Fibroblast of skin of left biceps (primary cell): ENCODE data around the gene MICAL2.
A peak's percentile ranks its signal among the peaks of the same experiment; 100 is the strongest.

Experiments used
- DNase-seq, 2 experiments: peaks; one replicate each; pipeline ENCODE4 v3.0.0-alpha.2; 2013; ENCODE audit warnings: low read depth in 2 of 2

Gene MICAL2

GRCh38 chr11:12270817-12271216, 160.4 kb downstream of the MICAL2 start:
- DNase-seq, result no peak

- DNase-seq, result no peak
These were observed 160.9 kb downstream of the MICAL2 start for GRCh38 chr11:12271241-12271640.

DNA sequence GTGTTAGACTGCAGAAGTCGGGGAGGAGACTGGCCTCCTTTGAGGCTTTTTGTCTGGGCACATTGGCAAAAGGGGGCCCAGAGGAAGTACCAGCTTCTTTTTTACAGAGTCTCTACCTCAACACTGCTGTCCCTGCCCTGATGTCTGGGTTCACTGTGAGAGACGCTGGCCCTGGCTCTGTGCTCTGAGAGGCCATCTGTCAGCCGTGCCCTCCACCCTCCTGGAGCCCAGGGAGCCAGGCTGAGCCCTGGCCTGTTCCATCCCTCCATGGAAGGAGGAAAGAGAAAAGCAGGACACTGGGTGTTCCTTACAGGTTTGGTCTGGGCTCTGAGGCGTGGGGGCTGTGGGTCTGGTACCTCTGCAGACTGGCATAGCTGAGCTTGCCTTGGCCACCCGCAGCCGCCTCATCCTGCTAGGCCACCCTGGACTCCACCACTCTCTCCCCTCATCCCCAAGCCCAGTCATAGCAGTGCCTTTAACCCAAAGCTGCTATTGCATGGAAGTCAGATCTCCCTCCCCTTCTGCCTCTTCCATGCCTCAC, 161.5 kb downstream of the MICAL2 start:
- no peak for DNase-seq

DNA sequence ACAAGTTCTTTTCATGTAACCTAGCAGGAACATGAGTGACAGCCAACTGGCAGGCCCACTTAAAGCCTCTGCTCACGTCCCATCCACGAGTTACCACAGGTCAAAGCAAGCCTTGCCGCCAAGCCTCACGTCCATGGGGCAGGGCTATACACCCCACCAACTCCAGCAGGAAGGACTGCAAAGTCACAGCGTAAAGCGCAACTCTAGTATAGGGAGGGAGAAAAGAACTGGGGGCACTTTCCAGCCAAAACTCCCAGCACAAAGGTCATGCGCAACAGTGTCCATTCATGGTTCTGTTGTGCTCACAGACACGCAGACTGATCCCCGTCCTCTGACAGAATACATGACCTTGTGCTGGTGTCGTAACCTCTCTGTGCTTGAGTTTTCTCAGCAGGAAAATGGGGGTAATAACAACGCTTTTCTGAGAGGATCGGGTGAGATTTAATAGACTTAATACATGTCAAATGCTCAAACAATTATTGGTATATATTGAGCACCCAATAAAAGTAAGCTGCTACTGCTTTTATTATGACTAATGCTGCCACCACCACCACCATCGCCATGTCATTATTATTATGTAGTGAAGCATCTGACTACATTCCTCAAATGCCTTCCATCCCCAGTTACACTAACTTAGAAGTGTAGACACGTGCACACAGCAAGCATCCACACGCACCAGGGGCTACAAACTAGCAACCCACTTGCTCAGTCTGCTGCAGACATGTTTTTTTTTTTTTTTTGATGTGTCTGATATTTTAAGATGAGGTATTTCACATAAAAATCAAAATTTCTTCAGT, 162.6 kb downstream of the MICAL2 start:
- peak; percentile 26 to 29 for DNase-seq

DNA sequence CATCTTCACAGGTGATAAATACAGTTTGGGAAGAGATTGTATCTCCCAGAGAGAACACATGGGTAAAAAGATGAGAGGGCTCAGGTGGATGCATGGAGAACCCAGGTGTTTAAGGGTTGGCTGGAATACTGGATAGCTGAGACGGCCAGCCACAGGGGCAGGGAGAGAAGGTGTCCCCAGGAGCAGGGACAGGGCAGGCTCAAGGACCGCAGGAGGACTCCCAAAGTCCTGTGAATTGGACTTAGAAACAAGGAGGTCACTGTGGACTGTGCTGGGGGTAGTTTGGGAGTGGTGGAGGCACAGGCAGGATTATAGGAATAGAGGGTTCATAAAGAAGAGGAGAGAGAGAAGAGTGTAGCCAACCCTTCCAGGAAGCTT, 163.2 kb downstream of the MICAL2 start:
- no peak for DNase-seq

GRCh38 chr11:12274056-12274455, 163.7 kb downstream of the MICAL2 start:
- DNase-seq, result no peak

DNA sequence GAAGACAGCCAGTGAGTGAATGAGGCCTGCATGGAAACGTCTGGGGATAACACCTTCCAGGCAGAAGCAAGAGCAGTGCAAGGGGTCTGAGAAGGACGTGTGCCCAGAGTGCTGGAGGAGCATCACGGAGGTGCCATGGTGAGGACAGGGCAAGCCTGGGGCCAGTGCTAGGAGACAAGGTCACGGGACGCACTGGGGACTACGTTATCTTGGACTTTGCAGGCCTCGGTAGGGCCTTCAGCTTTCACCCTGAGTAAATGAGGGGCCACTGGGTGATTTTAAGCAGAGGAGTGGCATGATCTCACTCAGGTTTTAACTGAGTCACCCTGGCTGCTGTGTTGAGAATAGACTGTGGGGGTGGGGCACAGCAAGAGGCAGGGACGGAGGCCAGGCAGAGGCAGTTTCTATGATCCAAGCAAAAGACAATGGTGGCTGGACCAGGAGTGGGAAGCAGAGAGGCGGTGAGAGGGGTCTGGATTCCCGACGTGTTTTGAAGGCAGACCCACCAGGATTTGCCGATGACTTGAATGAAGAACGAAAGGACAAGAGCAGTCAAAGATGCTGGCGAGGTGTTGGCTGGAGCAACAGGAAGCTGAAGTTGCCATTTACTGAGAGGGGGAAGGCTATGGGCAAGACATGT, 164.3 kb downstream of the MICAL2 start:
- peak; percentile 21 to 30 for DNase-seq

GRCh38 chr11:12275818-12276217, 165.4 kb downstream of the MICAL2 start:
- DNase-seq, result no peak

- no peak for DNase-seq
These were observed 166.0 kb downstream of the MICAL2 start for GRCh38 chr11:12276356-12276755.

- DNase-seq, result no peak
These were observed 166.6 kb downstream of the MICAL2 start for GRCh38 chr11:12276831-12277475.

DNA sequence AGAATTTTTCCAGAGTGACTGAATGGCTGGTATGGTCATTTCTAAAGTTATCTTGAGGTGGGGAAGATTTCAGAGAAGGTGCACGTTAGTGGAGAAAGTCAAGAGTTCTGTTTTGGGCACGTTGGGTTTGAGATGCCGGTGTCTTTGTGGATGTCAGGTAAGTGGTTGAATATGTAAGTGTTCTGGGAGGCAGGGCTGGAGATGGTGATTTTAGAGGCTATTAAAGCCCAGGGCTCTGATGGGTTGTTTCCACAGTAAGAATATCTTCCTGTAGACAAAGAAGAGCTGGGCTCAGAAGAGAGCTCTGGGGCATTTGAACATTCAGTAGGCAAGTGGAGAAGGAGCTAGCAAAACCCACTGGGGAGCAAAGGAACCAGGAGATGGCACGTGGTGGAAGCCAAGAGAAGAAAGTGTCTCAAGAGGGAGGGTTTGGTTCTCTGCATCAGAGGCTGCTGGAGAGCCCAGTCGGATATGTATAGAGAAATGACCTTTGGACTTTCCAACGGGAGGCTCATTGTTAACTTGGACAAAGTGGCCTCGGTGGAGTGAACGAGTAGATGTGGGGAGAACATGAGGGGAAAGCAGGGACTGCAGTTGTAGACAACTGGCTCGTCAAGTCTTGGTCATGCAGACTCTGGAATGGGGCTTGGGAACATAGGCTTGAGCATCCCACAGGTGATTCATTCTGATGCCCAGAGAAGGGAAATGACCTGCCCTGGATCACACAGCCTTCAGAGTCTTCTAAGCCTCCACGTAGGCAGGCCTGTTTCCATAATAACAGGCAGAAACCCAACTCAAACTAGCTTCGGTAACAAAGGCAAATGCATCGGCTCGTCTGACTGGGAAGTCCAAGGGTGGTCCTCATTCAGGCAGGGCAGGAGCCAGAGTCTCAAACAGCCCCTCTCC, 168.6 kb downstream of the MICAL2 start:
- no peak for DNase-seq

GRCh38 chr11:12279672-12280108, 169.3 kb downstream of the MICAL2 start:
- DNase-seq, result no peak

DNA sequence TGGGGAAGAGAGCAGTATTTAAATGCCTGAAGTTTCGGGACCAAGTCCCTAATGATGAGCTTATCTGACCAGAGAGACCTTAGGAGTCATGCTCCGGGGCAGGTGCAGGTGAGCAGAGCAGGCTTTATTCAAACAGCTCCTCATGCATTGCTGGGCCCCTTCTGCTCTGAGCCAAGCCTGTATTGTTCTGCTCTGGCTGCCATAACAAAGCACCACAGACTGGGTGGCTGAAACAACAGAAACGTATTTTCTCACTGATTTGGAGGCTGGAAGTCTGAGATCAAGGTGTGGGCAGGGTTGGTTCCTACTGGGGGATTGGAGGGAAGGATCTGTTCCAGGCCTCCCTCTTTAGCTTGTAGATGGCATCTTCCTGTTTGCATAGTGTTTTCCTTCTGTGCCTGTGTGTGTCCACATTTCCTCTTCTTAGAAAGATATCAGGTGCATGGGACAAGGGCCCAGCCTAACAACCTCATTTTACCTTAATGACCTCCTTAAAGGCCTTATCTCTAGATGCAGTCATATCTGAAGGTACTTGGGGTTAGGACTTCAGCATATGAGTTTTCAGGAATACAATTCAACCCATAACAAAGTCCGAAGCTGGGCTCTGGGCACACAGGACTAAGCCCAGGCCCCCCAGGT, 169.9 kb downstream of the MICAL2 start:
- no peak for DNase-seq

DNA sequence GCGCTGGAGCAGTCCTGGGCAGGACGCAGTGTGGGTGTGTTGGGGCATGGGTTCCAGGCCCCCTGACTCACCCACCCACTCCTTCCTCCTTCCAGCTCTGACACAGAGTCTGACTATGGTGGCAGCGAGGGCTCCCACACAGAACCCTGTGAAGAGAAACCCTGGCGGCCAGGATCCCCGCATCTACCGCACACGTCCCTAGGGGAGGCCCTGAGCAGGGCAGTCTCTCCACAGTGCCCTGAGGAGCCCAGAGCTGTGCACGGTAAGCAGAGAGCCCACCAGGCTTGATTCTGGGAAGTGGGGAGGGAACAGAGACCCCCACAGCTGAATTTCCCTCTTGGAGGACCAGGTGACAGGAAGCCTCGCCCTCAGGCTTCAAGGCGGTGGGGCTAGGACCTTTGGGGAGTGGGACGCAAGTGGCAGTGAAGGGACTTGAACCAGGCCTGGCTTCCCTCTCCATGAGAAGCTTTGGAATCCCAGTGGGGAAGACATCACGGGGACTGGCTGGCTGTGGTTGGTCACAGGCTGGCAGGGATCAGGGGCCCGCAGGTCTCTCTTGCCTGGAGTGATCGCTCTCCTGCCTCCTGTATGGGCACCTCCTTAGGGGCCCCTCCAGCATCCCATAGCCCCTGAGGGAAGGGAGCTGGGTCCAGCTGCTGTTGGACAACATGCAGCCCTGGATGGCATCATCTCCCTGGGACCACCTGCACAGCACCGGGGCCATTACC, 170.6 kb downstream of the MICAL2 start:
- DNase-seq, result no peak

DNA sequence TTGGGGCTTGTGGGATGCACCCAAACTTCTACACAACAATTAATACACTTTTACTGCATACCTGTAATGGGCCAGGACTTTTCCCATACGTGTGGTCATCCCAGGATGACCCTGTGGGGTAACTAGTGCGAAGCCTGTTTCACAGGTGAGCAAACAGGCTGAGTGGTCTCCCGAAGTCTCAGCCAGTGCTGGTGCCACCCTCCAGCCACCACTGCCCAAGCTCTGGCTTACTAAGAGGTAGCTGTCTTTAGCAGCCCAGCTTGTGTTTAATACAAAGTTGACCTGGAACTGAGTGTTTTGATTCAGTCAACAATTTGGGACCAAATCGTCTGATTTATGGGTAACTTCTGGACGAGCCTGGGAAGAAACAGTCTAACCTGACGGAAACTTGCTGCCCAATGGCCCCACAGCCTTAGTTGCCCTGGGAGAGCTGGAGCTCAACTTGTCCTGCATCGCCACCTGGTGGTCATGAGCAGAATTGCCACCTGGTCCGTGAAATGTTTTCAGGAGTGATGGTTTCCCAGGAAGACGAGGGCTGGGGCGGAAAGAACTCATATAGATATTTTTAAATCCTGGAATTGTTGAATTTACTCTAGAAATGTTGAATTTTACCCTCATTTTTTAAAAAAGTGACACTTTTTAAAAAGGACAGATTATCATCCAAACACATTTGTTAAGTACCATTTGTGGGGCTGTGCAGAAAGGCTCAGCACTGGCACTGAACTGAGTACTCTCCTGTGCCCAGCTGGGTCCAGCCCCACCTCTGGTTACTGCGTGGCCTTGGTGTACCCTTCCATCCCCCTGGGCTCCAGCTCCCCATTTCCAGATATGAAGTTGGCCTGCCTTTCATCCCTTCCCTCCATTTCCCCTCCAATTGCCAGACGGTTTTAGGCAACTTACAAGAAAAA, 171.4 kb downstream of the MICAL2 start:
- DNase-seq, result peak; percentile 52 to 54

DNA sequence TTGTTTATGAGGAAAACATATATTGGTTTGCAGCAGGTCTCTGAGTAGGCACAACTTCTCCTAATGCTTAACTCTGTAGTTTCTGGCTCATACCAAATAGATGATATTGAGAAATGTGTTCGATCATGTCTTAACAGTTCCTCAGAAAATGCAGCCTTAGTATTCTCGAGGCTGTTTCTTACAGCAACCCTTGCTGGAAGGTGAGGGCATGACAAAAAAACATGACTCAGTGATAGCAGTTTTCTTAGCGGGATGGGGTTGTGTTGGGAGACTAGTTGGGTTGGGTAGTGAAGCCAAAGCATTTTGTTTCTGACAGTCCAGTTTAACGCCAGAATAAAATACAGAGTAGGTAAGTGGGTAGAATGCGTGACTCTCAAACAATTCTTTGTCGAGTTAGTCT, 172.3 kb downstream of the MICAL2 start:
- DNase-seq, result no peak

GRCh38 chr11:12284316-12285050, 174.1 kb downstream of the MICAL2 start:
- peak; percentile 54 to 55 for DNase-seq

- peak; percentile 93 to 95 for DNase-seq
These were observed 174.7 kb downstream of the MICAL2 start for GRCh38 chr11:12285106-12285505.

- no peak for DNase-seq
These were observed 175.4 kb downstream of the MICAL2 start for GRCh38 chr11:12285811-12286222.
